ENCODE measurements around the gene BTN2A1. TPM values are rescaled to one million over a fixed set of nuclear protein-coding genes. Genes with fewer than 3 reads are reported as not detected.

Gene BTN2A1
- polyA plus RNA-seq, 1 of the 3 experiments (the other 2 are of a cell fraction): 21.2 TPM

- Histone ChIP-seq H3F3A (replicated peaks; ENCODE audit: insufficient read depth) (peaks cover 6% of the 10 kb centered on the region), H3K79me2 (ENCODE audit: insufficient read depth) (no peaks in the 10 kb centered on the region), H4K20me1 (ENCODE audit: insufficient read depth) (no peaks in the 10 kb centered on the region), H3K4me2 (peak overlapping the region; percentile 54), H3K9me2 (no peaks in the 10 kb centered on the region), H3K4me3 (ENCODE audit: low read depth in 2 of 2, low read length in 1 of 2) (peak overlapping the region; percentile 49 to 57), H2AFZ (ENCODE audit: low read depth) (peak overlapping the region; percentile 87), H3K27ac (ENCODE audit: low read depth in 2 of 2, low read length in 1 of 2) (peak overlapping the region; percentile 81 to 94), H3K9me3 (no peaks in the 10 kb centered on the region), H3K27me3 (ENCODE audit: insufficient read depth) (no peaks in the 10 kb centered on the region), H3K9ac (peak overlapping the region; percentile 67; the same call in 1 of the 2 replicates), H3K4me1 (ENCODE audit: control insufficient read depth in 1 of 2, insufficient read depth in 2 of 2, low read depth in 1 of 2, low read length in 1 of 2) (peaks cover 15 to 20% of the 10 kb centered on the region in 2 experiments), H3K36me3 (replicated peaks in 1 of 2; ENCODE audit: control insufficient read depth in 1 of 2, insufficient read depth in 2 of 2, low read length in 1 of 2) (peaks cover 7 to 8% of the 10 kb centered on the region in 2 experiments)
- TF ChIP-seq RXRA (IDR thresholded peaks at IDR 0.05; ENCODE audit: borderline replicate concordance, low read depth) (no peak), GABPA (IDR thresholded peaks at IDR 0.05; ENCODE audit: low read depth) (no peak), REST (IDR thresholded peaks at IDR 0.05; ENCODE audit: low read depth, low read length) (no peak), FOXM1 (IDR thresholded peaks at IDR 0.05; ENCODE audit: low read depth) (no peak)
- CTCF ChIA-PET: interaction anchor here (2.1 kb wide), 1 partner anchor 132 kb away, joined by 7 read pairs; no protein-coding TSS in a partner anchor
- 93% methylated on average over 1 of the region's 1 CpG for WGBS (ENCODE audit: low lambda C conversion rate)
- DNase-seq: no peak
- POLR2A ChIA-PET: interaction anchor here (1.1 kb wide), 1 partner anchor 12 kb away, joined by 3 read pairs; no protein-coding TSS in a partner anchor
These were observed 15.6 kb downstream of the BTN2A1 start for GRCh38 chr6:26473429-26473757.

GRCh38 chr6:26473758-26474438 is 16.1 kb downstream of the BTN2A1 start:
- Histone ChIP-seq H3K9ac (peak overlapping the region; percentile 67), H3K36me3 (replicated peaks in 1 of 2; ENCODE audit: control insufficient read depth in 1 of 2, insufficient read depth in 2 of 2, low read length in 1 of 2) (peaks cover 3 to 4% of the 10 kb centered on the region in 2 experiments), H3F3A (replicated peaks; ENCODE audit: insufficient read depth) (peaks cover 6% of the 10 kb centered on the region), H3K27ac (ENCODE audit: low read depth in 2 of 2, low read length in 1 of 2) (peak overlapping the region; percentile 81 to 94), H4K20me1 (ENCODE audit: insufficient read depth) (no peaks in the 10 kb centered on the region), H3K4me3 (ENCODE audit: low read depth in 2 of 2, low read length in 1 of 2) (peak overlapping the region; percentile 49 to 57), H3K27me3 (ENCODE audit: insufficient read depth) (no peaks in the 10 kb centered on the region), H3K9me2 (no peaks in the 10 kb centered on the region), H3K4me2 (peak overlapping the region; percentile 54), H3K4me1 (ENCODE audit: control insufficient read depth in 1 of 2, insufficient read depth in 2 of 2, low read depth in 1 of 2, low read length in 1 of 2) (peaks cover 15 to 20% of the 10 kb centered on the region in 2 experiments), H3K79me2 (ENCODE audit: insufficient read depth) (no peaks in the 10 kb centered on the region), H3K9me3 (no peaks in the 10 kb centered on the region), H2AFZ (ENCODE audit: low read depth) (peak overlapping the region; percentile 87)
- WGBS (ENCODE audit: low lambda C conversion rate): 3% methylated on average over 12 of the region's 12 CpGs
- peak; percentile 75 for DNase-seq
- CTCF ChIA-PET: interaction anchor here (1.4 to 2.1 kb wide), 2 partner anchors 46 to 132 kb away, joined by 4 to 7 read pairs; no protein-coding TSS in a partner anchor
- POLR2A ChIA-PET: interaction anchor here (1.1 kb wide), 1 partner anchor 12 kb away, joined by 3 read pairs; no protein-coding TSS in a partner anchor
- TF ChIP-seq ZBTB33 (IDR thresholded peaks at IDR 0.05; ENCODE audit: borderline replicate concordance, low read depth): no peak
- TF ChIP-seq GATA2 (CRISPR knock-in tag; IDR thresholded peaks at IDR 0.05): no peak
- no peak for TF ChIP-seq REST (IDR thresholded peaks at IDR 0.05; ENCODE audit: low read depth, low read length)
- no peak for TF ChIP-seq USF1 (IDR thresholded peaks at IDR 0.05; ENCODE audit: borderline replicate concordance, low read depth)
- peak; percentile 56; the same call in 1 of the 2 replicates for TF ChIP-seq SIN3A (IDR thresholded peaks at IDR 0.05; ENCODE audit: borderline replicate concordance, low read depth, low read length)
- no peak for TF ChIP-seq CTCF (IDR thresholded peaks at IDR 0.05)
- TF ChIP-seq FOSL2 (IDR thresholded peaks at IDR 0.05; ENCODE audit: borderline replicate concordance, low read depth): no peak
- no peak for TF ChIP-seq NRF1 (IDR thresholded peaks at IDR 0.05; ENCODE audit: low read depth, low read length)
